Smooth muscle cell (in vitro differentiated cells): ENCODE data around the gene SLC39A13. TPM values are rescaled to one million over a fixed set of nuclear protein-coding genes. Genes with fewer than 3 reads are reported as not detected.

Experiments
- DNase-seq: peaks from one replicate; lab custom pipeline; 2025; ENCODE audit not compliant: unreplicated experiment; lab: John Stamatoyannopoulos, UW
- H2AFZ ChIP-seq: fragments of 200-600 bp; sonication (generic); 2 replicates; pipeline ENCODE4 v1.6.0; 2016; ENCODE audit warnings: antibody characterized with exemption, low read depth, mild to moderate bottlenecking
- H3F3A ChIP-seq: fragments of 200-600 bp; sonication (generic); 2 replicates; pipeline ENCODE4 v1.6.0; 2017; ENCODE audit warnings: antibody characterized with exemption, low read depth
- H3K27ac ChIP-seq: fragments of 200-600 bp; sonication (generic); 2 replicates; pipeline ENCODE4 v1.5.1; 2016; ENCODE audit warnings: low read depth, mild to moderate bottlenecking
- H3K27me3 ChIP-seq: fragments of 200-600 bp; sonication (generic); 2 replicates; pipeline ENCODE4 v1.6.1; 2016; ENCODE audit warnings: low read depth, mild to moderate bottlenecking
- H3K36me3 ChIP-seq: fragments of 200-600 bp; sonication (generic); 2 replicates; pipeline ENCODE4 v1.5.1; 2016; ENCODE audit warnings: low read depth
- H3K4me1 ChIP-seq: fragments of 200-600 bp; sonication (generic); 2 replicates; pipeline ENCODE4 v1.5.1; 2016; ENCODE audit warnings: low read depth
- H3K4me2 ChIP-seq: fragments of 200-600 bp; sonication (generic); 2 replicates; pipeline ENCODE4 v1.6.0; 2016; ENCODE audit warnings: mild to moderate bottlenecking
- H3K4me3 ChIP-seq: fragments of 200-600 bp; sonication (generic); 2 replicates; pipeline ENCODE4 v1.5.1; 2016; ENCODE audit warnings: mild to moderate bottlenecking
- H3K79me2 ChIP-seq: fragments of 200-600 bp; sonication (generic); 2 replicates; pipeline ENCODE4 v1.6.0; 2016; ENCODE audit warnings: low read depth, mild to moderate bottlenecking
- H3K9ac ChIP-seq: fragments of 200-600 bp; sonication (generic); 2 replicates; pipeline ENCODE4 v1.6.0; 2016; ENCODE audit warnings: low read depth
- H3K9me3 ChIP-seq: fragments of 200-600 bp; sonication (generic); replicated peaks from 2 replicates; pipeline ENCODE4 v1.5.1; 2016; ENCODE audit warnings: low read depth
- H4K20me1 ChIP-seq: fragments of 200-600 bp; sonication (generic); 2 replicates; pipeline ENCODE4 v1.6.0; 2016; ENCODE audit warnings: low read depth
- WGBS: methylation state at CpG from one replicate; pipeline ENCODE4 v1.1.7; 2016; ENCODE audit warnings: low lambda C conversion rate; 5-methylcytosine and 5-hydroxymethylcytosine counted together
- polyA plus RNA-seq: library from polyadenylated mRNA; unstranded; fragments of >200 nt; fragmentation: Nextera tagmentation; extraction: Ambion mirVana; gene quantifications from 2 replicates; pipeline ENCODE4 v1.2.1, GENCODE V29; 2016
- total RNA-seq: library from RNA; depleted of rRNA; stranded (reverse); fragments of >200 nt; gene quantifications from 2 replicates; pipeline ENCODE4 v1.2.3, GENCODE V29; 2014
- TF ChIP-seq, protein P1 (sequence below): fragments of 200-600 bp; sonication (generic); IDR thresholded peaks from 2 replicates; pipeline ENCODE4 v1.5.1; 2017; ENCODE audit warnings: borderline replicate concordance, mild to moderate bottlenecking, antibody characterized with exemption; ENCODE audit not compliant: insufficient read depth, poor library complexity, severe bottlenecking

The SLC39A13 gene
- total RNA-seq (51.7 and 56.9 TPM in 2 replicates), polyA plus RNA-seq (138 and 143 TPM in 2 replicates)

DNA sequence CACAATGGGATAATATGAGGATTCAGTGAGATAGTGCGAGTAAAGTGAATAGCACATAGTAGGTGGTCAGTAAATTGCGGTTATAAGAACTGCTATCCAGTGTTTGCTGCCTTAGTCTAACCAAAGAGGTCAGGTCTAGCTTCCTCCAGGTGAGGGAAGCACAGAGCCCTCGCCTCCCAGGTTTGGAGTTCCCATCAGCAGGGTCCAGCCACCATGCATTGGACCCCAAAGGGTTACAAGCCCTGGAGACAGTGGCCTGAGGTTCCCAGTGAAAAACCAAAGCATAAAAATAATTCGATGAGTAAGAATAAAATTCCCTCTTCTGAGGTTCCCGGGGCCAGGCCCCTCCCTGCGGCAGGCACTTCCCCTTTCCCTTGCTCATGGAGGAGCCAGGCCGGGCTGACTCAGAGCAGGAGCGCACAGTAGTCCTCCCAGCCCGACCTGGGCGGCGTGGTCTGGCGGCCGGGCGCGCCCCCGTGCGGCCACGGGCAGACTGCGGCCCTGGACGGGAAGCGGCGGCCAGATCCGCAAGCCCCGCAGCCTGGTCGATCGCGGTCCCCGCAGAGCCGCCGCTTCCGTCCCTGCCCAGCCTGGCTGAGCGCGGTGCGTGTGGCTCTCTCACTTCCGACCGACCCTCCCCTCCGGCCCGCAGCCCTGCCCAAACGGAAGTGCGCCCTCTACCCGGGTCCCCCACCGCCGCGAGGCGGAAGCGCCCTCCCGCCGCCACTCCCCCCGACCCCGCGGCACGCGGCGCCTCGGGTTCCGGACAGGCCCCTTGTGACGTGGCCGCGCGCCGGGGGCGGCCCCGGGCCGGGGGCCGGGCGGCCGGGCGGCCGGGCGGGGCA is at the start of gene SLC39A13:
Gene SLC39A13 (plus strand): TSS at position 845 of the 845 bp plus-strand sequence. CDS start 1,505 bp downstream, outside the sequence.
- Histone ChIP-seq H3K79me2 (peaks cover 37% of the 10 kb centered on the region), H3K27ac (peak within 1 kb of the TSS; percentile 98), H3K4me3 (peak within 1 kb of the TSS; percentile 66), H3K27me3 (no peaks in the 10 kb centered on the region), H3K4me1 (peaks cover 15% of the 10 kb centered on the region), H3K4me2 (peak within 1 kb of the TSS; percentile 92), H3F3A (peaks cover 8% of the 10 kb centered on the region), H3K36me3 (no peaks in the 10 kb centered on the region), H2AFZ (no peak within 1 kb of the TSS), H4K20me1 (peaks cover 30% of the 10 kb centered on the region), H3K9ac (peak within 1 kb of the TSS; percentile 91), H3K9me3 (no peaks in the 10 kb centered on the region)
- DNase-seq = peak; percentile 99
- TF ChIP-seq, protein P1, sequence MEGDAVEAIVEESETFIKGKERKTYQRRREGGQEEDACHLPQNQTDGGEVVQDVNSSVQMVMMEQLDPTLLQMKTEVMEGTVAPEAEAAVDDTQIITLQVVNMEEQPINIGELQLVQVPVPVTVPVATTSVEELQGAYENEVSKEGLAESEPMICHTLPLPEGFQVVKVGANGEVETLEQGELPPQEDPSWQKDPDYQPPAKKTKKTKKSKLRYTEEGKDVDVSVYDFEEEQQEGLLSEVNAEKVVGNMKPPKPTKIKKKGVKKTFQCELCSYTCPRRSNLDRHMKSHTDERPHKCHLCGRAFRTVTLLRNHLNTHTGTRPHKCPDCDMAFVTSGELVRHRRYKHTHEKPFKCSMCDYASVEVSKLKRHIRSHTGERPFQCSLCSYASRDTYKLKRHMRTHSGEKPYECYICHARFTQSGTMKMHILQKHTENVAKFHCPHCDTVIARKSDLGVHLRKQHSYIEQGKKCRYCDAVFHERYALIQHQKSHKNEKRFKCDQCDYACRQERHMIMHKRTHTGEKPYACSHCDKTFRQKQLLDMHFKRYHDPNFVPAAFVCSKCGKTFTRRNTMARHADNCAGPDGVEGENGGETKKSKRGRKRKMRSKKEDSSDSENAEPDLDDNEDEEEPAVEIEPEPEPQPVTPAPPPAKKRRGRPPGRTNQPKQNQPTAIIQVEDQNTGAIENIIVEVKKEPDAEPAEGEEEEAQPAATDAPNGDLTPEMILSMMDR = peak; percentile 88
- WGBS = 2% methylated on average over 37 of the region's 70 CpGs

DNA sequence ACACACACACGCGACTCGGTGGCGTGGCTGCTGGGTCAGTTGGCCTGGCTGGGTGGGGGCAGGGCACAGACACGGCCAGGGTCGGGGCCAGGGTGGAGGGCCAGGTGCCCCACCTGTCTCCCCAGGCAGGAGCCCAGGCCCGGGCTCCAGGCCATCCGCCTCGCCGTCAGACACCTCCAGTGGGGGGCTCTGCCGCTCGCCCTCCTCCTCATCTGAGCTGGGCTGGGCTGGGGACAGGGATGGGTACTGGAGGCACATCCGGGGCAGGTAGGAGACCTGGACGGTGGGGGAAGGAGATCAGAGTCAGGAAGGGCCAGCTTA is 49.7 kb upstream of the SLC39A13 start:
- Histone ChIP-seq H3K27me3 (no peaks in the 10 kb centered on the region), H3K9ac (no peak overlapping the region), H2AFZ (no peak overlapping the region), H3K27ac (no peak overlapping the region), H3K4me2 (no peak overlapping the region), H3K9me3 (no peaks in the 10 kb centered on the region), H3F3A (peaks cover 3% of the 10 kb centered on the region), H3K36me3 (no peaks in the 10 kb centered on the region), H4K20me1 (no peaks in the 10 kb centered on the region), H3K4me3 (no peak overlapping the region), H3K4me1 (no peaks in the 10 kb centered on the region), H3K79me2 (no peaks in the 10 kb centered on the region)
- TF ChIP-seq, protein P1 = no peak
- 91% methylated on average over 14 of the region's 14 CpGs for WGBS
- no peak for DNase-seq

DNA sequence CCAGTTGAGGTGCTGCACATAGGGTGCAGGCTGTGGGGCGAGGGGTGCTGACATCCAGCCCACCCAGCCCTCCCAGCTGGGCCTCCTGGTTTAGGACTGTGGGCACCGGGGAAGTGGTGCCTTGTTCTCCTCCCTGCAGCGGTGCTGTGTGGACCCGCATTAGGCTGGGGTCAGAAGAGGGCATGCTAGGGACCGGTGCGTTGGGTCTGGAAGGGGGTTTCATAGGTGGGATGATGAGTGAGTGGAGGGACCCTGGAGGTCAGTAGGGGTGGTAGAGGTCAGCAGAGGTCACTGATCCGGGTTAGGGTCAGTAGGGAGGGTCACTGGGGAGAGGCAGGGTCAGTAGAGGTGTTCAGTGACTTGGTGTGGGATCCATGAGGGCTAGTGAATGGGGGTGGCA is 49.2 kb upstream of the SLC39A13 start:
- Histone ChIP-seq H3K27ac (no peak overlapping the region), H3F3A (peaks cover 3% of the 10 kb centered on the region), H3K27me3 (no peaks in the 10 kb centered on the region), H3K4me2 (no peak overlapping the region), H3K4me1 (no peaks in the 10 kb centered on the region), H3K4me3 (no peak overlapping the region), H2AFZ (no peak overlapping the region), H3K36me3 (no peaks in the 10 kb centered on the region), H4K20me1 (no peaks in the 10 kb centered on the region), H3K9ac (no peak overlapping the region), H3K79me2 (no peaks in the 10 kb centered on the region), H3K9me3 (no peaks in the 10 kb centered on the region)
- 91% methylated on average over 7 of the region's 7 CpGs for WGBS
- TF ChIP-seq, protein P1 = no peak
- no peak for DNase-seq

DNA sequence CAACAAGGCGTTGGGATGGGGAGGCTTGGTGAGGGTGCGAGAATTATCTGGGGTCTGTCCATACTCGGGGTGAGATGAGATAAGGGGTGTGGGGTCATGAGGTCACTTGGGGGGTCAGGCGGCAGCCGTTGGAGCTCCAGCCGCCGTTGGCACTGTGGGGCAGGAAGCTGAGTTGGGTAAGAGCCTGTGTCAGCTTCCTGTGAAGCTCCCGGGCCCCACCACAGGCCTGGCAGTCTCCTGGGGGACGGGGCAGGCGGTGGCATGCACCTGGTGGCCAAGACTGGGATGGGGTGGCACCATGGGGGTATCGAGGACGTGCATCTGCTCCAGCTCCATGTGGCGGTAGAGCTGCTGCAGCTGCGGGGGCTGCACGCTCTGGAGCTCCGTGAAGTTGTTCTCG is 48.8 kb upstream of the SLC39A13 start:
- H3K4me1 ChIP-seq = no peaks in the 10 kb centered on the region
- no peaks in the 10 kb centered on the region for H3K79me2 ChIP-seq
- no peak overlapping the region for H3K4me3 ChIP-seq
- TF ChIP-seq, protein P1 = no peak
- 95% methylated on average over 15 of the region's 17 CpGs for WGBS
- no peak overlapping the region for H3K27ac ChIP-seq
- no peak for DNase-seq
- H3K9me3 ChIP-seq = no peaks in the 10 kb centered on the region
- H3F3A ChIP-seq = no peaks in the 10 kb centered on the region
- no peaks in the 10 kb centered on the region for H3K36me3 ChIP-seq
- H3K27me3 ChIP-seq = no peaks in the 10 kb centered on the region
- H4K20me1 ChIP-seq = no peaks in the 10 kb centered on the region
- no peak overlapping the region for H3K4me2 ChIP-seq
- no peak overlapping the region for H3K9ac ChIP-seq
- H2AFZ ChIP-seq = no peak overlapping the region
